Astrocyte (in vitro differentiated cells and primary cell): ENCODE data around the gene SH3PXD2B. TPM values are rescaled to one million over a fixed set of nuclear protein-coding genes. Genes with fewer than 3 reads are reported as not detected.

Experiments used
- DNase-seq: peaks from one replicate; pipeline ENCODE4 v3.0.0-alpha.2; 2010; ENCODE audit warnings: low read depth
- FAIRE-seq: peaks from 2 replicates; lab custom pipeline; 2011; peaks lifted over from hg19 to GRCh38; lab: Jason Lieb, UNC
- H2AFZ ChIP-seq: 2 replicates; pipeline ENCODE4 v1.6.0; 2012; ENCODE audit warnings: low read depth, low read length, inconsistent platforms
- H3K27ac ChIP-seq: 2 replicates; pipeline ENCODE4 v1.5.1; 2011; ENCODE audit warnings: low read depth, low read length, inconsistent platforms
- H3K27me3 ChIP-seq: 2 replicates; pipeline ENCODE4 v1.6.0; 2011; ENCODE audit warnings: low read length, inconsistent platforms; ENCODE audit not compliant: insufficient read depth
- H3K36me3 ChIP-seq: 2 replicates; pipeline ENCODE4 v1.5.1; 2011; ENCODE audit warnings: low read length, inconsistent platforms; ENCODE audit not compliant: insufficient read depth
- H3K4me1 ChIP-seq: 2 replicates; pipeline ENCODE4 v1.5.1; 2011; ENCODE audit warnings: low read length, inconsistent platforms; ENCODE audit not compliant: insufficient read depth
- H3K4me2 ChIP-seq: 2 replicates; pipeline ENCODE4 v1.6.0; 2012; ENCODE audit warnings: low read length, inconsistent platforms
- H3K4me3 ChIP-seq: 2 replicates; pipeline ENCODE4 v1.5.1; 2011; ENCODE audit warnings: low read depth, mild to moderate bottlenecking, low read length, inconsistent platforms; ENCODE audit not compliant: insufficient read depth
- H3K79me2 ChIP-seq: 2 replicates; pipeline ENCODE4 v1.6.0; 2012; ENCODE audit warnings: mild to moderate bottlenecking, low read length, inconsistent platforms; ENCODE audit not compliant: insufficient read depth
- H3K9ac ChIP-seq: 2 replicates; pipeline ENCODE4 v1.6.0; 2012; ENCODE audit warnings: mild to moderate bottlenecking, low read length, inconsistent platforms
- H3K9me3 ChIP-seq: 2 replicates; pipeline ENCODE4 v1.5.1; 2012; ENCODE audit warnings: low read depth, mild to moderate bottlenecking, low read length, inconsistent platforms; ENCODE audit not compliant: insufficient read depth
- H4K20me1 ChIP-seq: 2 replicates; pipeline ENCODE4 v1.6.0; 2012; ENCODE audit warnings: low read length, inconsistent platforms; ENCODE audit not compliant: insufficient read depth
- H3K27ac Mint-ChIP-seq: one replicate; pipeline ENCODE4 v1.8.0; 2021; ENCODE audit warnings: mild to moderate bottlenecking, mixed read lengths; ENCODE audit not compliant: unreplicated experiment
- H3K27me3 Mint-ChIP-seq: one replicate; pipeline ENCODE4 v1.8.0; 2021; ENCODE audit warnings: low read depth, mixed read lengths; ENCODE audit not compliant: unreplicated experiment
- H3K36me3 Mint-ChIP-seq: one replicate; pipeline ENCODE4 v1.8.0; 2021; ENCODE audit warnings: low read depth, mixed read lengths; ENCODE audit not compliant: unreplicated experiment
- H3K4me1 Mint-ChIP-seq: one replicate; pipeline ENCODE4 v1.8.0; 2021; ENCODE audit warnings: low read depth, mixed read lengths; ENCODE audit not compliant: unreplicated experiment
- H3K4me3 Mint-ChIP-seq: one replicate; pipeline ENCODE4 v1.8.0; 2021; ENCODE audit warnings: mild to moderate bottlenecking, moderate library complexity, mixed read lengths; ENCODE audit not compliant: unreplicated experiment
- H3K9me3 Mint-ChIP-seq: one replicate; pipeline ENCODE4 v1.8.0; 2021; ENCODE audit warnings: mild to moderate bottlenecking, mixed read lengths; ENCODE audit not compliant: unreplicated experiment
- CTCF ChIP-seq: IDR thresholded peaks from 2 replicates; pipeline ENCODE4 v1.5.1; 2011; ENCODE audit warnings: low read depth, mild to moderate bottlenecking, inconsistent platforms, low read length, moderate library complexity; ENCODE audit not compliant: insufficient read depth
- EZH2 ChIP-seq: IDR thresholded peaks from 2 replicates; pipeline ENCODE4 v1.6.1; 2012; ENCODE audit warnings: mild to moderate bottlenecking, low read length, inconsistent platforms; ENCODE audit not compliant: insufficient read depth
- total RNA-seq: library from RNA; stranded (reverse); gene quantifications from 2 replicates; pipeline ENCODE4 v1.2.1, GENCODE V29; 2021

SH3PXD2B gene
- total RNA-seq, 1 donor from 2014 or later: 66.0 TPM

GRCh38 chr5:172486912-172487311 lies 32.6 kb upstream of the SH3PXD2B start:
- Mint-ChIP-seq H3K36me3 (no peaks in the 10 kb centered on the region), H3K4me3 (no peak overlapping the region), H3K9me3 (peaks cover 5% of the 10 kb centered on the region), H3K4me1 (peaks cover 8% of the 10 kb centered on the region), H3K27me3 (peaks cover 33% of the 10 kb centered on the region), H3K27ac (no peak overlapping the region)
- Histone ChIP-seq H3K9ac (no peak overlapping the region), H3K9me3 (peaks cover 3% of the 10 kb centered on the region), H3K4me1 (no peaks in the 10 kb centered on the region), H3K4me2 (no peak overlapping the region), H3K27ac (no peak overlapping the region), H4K20me1 (no peaks in the 10 kb centered on the region), H2AFZ (no peak overlapping the region), H3K79me2 (no peaks in the 10 kb centered on the region), H3K4me3 (no peak overlapping the region), H3K27me3 (peaks cover 3% of the 10 kb centered on the region), H3K36me3 (no peaks in the 10 kb centered on the region)
- no peak for TF ChIP-seq CTCF
- no peak for FAIRE-seq
- no peak for DNase-seq

- no peak for TF ChIP-seq EZH2
- TF ChIP-seq CTCF: no peak
- no peak overlapping the region for H3K27ac ChIP-seq
These were observed 32.1 kb upstream of the SH3PXD2B start for GRCh38 chr5:172486451-172486850.

GRCh38 chr5:172485511-172486202 lies 31.3 kb upstream of the SH3PXD2B start:
- no peak overlapping the region for H3K27ac Mint-ChIP-seq
- no peak for FAIRE-seq

More at GRCh38 chr5:172486451-172486850, 32.1 kb upstream of the SH3PXD2B start:
- Mint-ChIP-seq H3K36me3 (no peaks in the 10 kb centered on the region), H3K27ac (no peak overlapping the region), H3K4me3 (no peak overlapping the region), H3K9me3 (peaks cover 5% of the 10 kb centered on the region), H3K27me3 (peaks cover 28% of the 10 kb centered on the region), H3K4me1 (peaks cover 7% of the 10 kb centered on the region)
- Histone ChIP-seq H3K27me3 (peaks cover 5% of the 10 kb centered on the region), H3K9me3 (peaks cover 3% of the 10 kb centered on the region), H4K20me1 (no peaks in the 10 kb centered on the region), H3K4me3 (no peak overlapping the region), H3K79me2 (no peaks in the 10 kb centered on the region), H3K4me1 (no peaks in the 10 kb centered on the region), H2AFZ (no peak overlapping the region), H3K9ac (no peak overlapping the region), H3K36me3 (no peaks in the 10 kb centered on the region), H3K4me2 (no peak overlapping the region)
- FAIRE-seq (no peak), DNase-seq (no peak)

More at GRCh38 chr5:172485511-172486202, 31.3 kb upstream of the SH3PXD2B start:
- Histone ChIP-seq H3K27me3 (peaks cover 5% of the 10 kb centered on the region), H4K20me1 (no peaks in the 10 kb centered on the region), H3K4me2 (no peak overlapping the region), H2AFZ (no peak overlapping the region), H3K4me1 (no peaks in the 10 kb centered on the region), H3K79me2 (no peaks in the 10 kb centered on the region), H3K9ac (no peak overlapping the region), H3K27ac (no peak overlapping the region), H3K36me3 (no peaks in the 10 kb centered on the region), H3K9me3 (peaks cover 3% of the 10 kb centered on the region), H3K4me3 (no peak overlapping the region)
- H3K27me3 Mint-ChIP-seq: peaks cover 26% of the 10 kb centered on the region
- H3K4me1 Mint-ChIP-seq: peaks cover 4% of the 10 kb centered on the region
- H3K9me3 Mint-ChIP-seq: peaks cover 5% of the 10 kb centered on the region
- no peak overlapping the region for H3K4me3 Mint-ChIP-seq
- H3K36me3 Mint-ChIP-seq: no peaks in the 10 kb centered on the region
- TF ChIP-seq CTCF: no peak
- TF ChIP-seq EZH2: no peak
- DNase-seq: no peak
